IMR-90 (cell line): ENCODE results near the gene SLC9A9. TPM values are rescaled to one million over a fixed set of nuclear protein-coding genes. Genes with fewer than 3 reads are reported as not detected.

Experiments
- ATAC-seq: fragments of 200-7000 bp; cut with Tn5 transposase; 2 replicates; pipeline ENCODE4 v1.9.1; 2020; ENCODE audit warnings: low read depth, mild to moderate bottlenecking, moderate library complexity
- BruUV-seq: library from RNA; stranded (reverse); fragments of 400-500 nt; replicated peaks from 2 replicates; lab custom pipeline; 2021; lab: Mats Ljungman, UMichigan
- CTCF ChIA-PET: fragments of 300-600 bp; formaldehyde crosslinking; extraction: SDS; loops from one replicate; lab custom pipeline; 2021; ENCODE audit warnings: antibody characterized with exemption; lab: Yijun Ruan, JAX
- POLR2A ChIA-PET: fragments of 300-600 bp; sonication (Branson Sonifier 250); formaldehyde crosslinking; loops from one replicate; lab custom pipeline; 2022; ENCODE audit warnings: antibody characterized with exemption; ENCODE audit not compliant: unreplicated experiment; lab: Charles Lee
- DNase-seq: peaks from one replicate; pipeline ENCODE4 v3.0.0; 2013
- H2AFZ ChIP-seq: replicated peaks from 2 replicates; pipeline ENCODE3; 2013; ENCODE audit warnings: low read length, mild to moderate bottlenecking; ENCODE audit not compliant: poor library complexity
- H2AK5ac ChIP-seq: 2 replicates; pipeline ENCODE4 v1.6.1; 2013; ENCODE audit warnings: low read depth, low read length, inconsistent platforms
- H2AK9ac ChIP-seq: replicated peaks from 2 replicates; pipeline ENCODE3; 2013; ENCODE audit warnings: mild to moderate bottlenecking, low read depth, low read length, moderate library complexity; ENCODE audit not compliant: poor library complexity
- H2BK120ac ChIP-seq: 2 replicates; pipeline ENCODE4 v1.6.1; 2013; ENCODE audit warnings: low read depth, low read length, inconsistent platforms
- H2BK15ac ChIP-seq: 3 replicates; pipeline ENCODE4 v1.6.1; 2013; ENCODE audit warnings: low read depth, low read length, inconsistent platforms
- H2BK20ac ChIP-seq: 2 replicates; pipeline ENCODE4 v1.6.1; 2013; ENCODE audit warnings: low read depth, mild to moderate bottlenecking, inconsistent platforms, low read length, moderate library complexity
- H2BK5ac ChIP-seq: 2 replicates; pipeline ENCODE4 v1.6.1; 2013; ENCODE audit warnings: mild to moderate bottlenecking, low read depth, low read length, inconsistent platforms; ENCODE audit not compliant: poor library complexity, severe bottlenecking
- H3K14ac ChIP-seq: replicated peaks from 2 replicates; pipeline ENCODE4 v1.6.1; 2013; ENCODE audit warnings: low read depth, low read length, inconsistent platforms
- H3K18ac ChIP-seq: 2 replicates; pipeline ENCODE4 v1.6.1; 2013; ENCODE audit warnings: low read depth, low read length, control low read depth
- H3K23ac ChIP-seq: 2 replicates; pipeline ENCODE4 v1.6.1; 2013; ENCODE audit warnings: low read depth, low read length, inconsistent platforms
- H3K27ac ChIP-seq: 2 replicates; pipeline ENCODE4 v1.5.1; 2013; ENCODE audit warnings: mild to moderate bottlenecking, control low read depth, low read length; ENCODE audit not compliant: insufficient read depth
- H3K27me3 ChIP-seq: 2 replicates; pipeline ENCODE4 v1.6.1; 2013; ENCODE audit warnings: low read length; ENCODE audit not compliant: control insufficient read depth, insufficient read depth
- H3K36me3 ChIP-seq: 2 replicates; pipeline ENCODE4 v1.6.1; 2013; ENCODE audit warnings: low read length, mixed read lengths; ENCODE audit not compliant: control insufficient read depth, insufficient read depth
- H3K4ac ChIP-seq: 2 replicates; pipeline ENCODE4 v1.6.1; 2013; ENCODE audit warnings: low read depth, low read length, inconsistent platforms
- H3K4me1 ChIP-seq: 2 replicates; pipeline ENCODE4 v1.6.1; 2013; ENCODE audit warnings: low read length, mixed read lengths; ENCODE audit not compliant: control insufficient read depth, insufficient read depth
- H3K4me2 ChIP-seq: 2 replicates; pipeline ENCODE4 v1.6.1; 2013; ENCODE audit warnings: low read depth, mild to moderate bottlenecking, control low read depth, low read length, moderate library complexity
- H3K4me3 ChIP-seq: 2 replicates; pipeline ENCODE4 v1.5.1; 2013; ENCODE audit warnings: low read depth, mild to moderate bottlenecking, control low read depth, low read length, moderate library complexity; ENCODE audit not compliant: insufficient read depth
- H3K56ac ChIP-seq: 2 replicates; pipeline ENCODE4 v1.6.1; 2013; ENCODE audit warnings: low read length, inconsistent platforms; ENCODE audit not compliant: insufficient read depth; ENCODE audit errors: extremely low read depth
- H3K79me1 ChIP-seq, 2 experiments: 2 replicates each; pipeline ENCODE4 v1.6.1; 2013; ENCODE audit warnings: low read length in 2 of 2, inconsistent platforms in 1 of 2, low read depth in 1 of 2
- H3K9ac ChIP-seq: 2 replicates; pipeline ENCODE4 v1.6.1; 2013; ENCODE audit warnings: low read depth, low read length, control low read depth
- H3K9me1 ChIP-seq: 2 replicates; pipeline ENCODE4 v1.6.1; 2013; ENCODE audit warnings: low read length, inconsistent platforms; ENCODE audit not compliant: insufficient read depth
- H3K9me3 ChIP-seq: 2 replicates; pipeline ENCODE4 v1.6.1; 2013; ENCODE audit warnings: low read length; ENCODE audit not compliant: control insufficient read depth, insufficient read depth
- H4K20me1 ChIP-seq: 2 replicates; pipeline ENCODE4 v1.6.1; 2013; ENCODE audit warnings: low read length, inconsistent platforms; ENCODE audit not compliant: insufficient read depth
- H4K5ac ChIP-seq: 2 replicates; pipeline ENCODE4 v1.6.1; 2013; ENCODE audit warnings: mild to moderate bottlenecking, low read depth, low read length, control low read depth
- H4K8ac ChIP-seq, 2 experiments: 2 replicates each; pipeline ENCODE4 v1.6.1; 2013; ENCODE audit warnings: low read depth in 2 of 2, low read length in 2 of 2, control low read depth in 1 of 2, inconsistent platforms in 1 of 2
- H4K91ac ChIP-seq: 2 replicates; pipeline ENCODE4 v1.6.1; 2013; ENCODE audit warnings: low read depth, low read length, inconsistent platforms; ENCODE audit not compliant: insufficient read depth
- FOS ChIP-seq: fragments of 150-350 bp; IDR thresholded peaks from 2 replicates; pipeline ENCODE4 v1.6.1; 2016; ENCODE audit warnings: low read depth, low read length
- MAFK ChIP-seq: IDR thresholded peaks from 2 replicates; pipeline ENCODE4 v1.6.1; 2012; ENCODE audit warnings: low read depth, low read length, improper control_type of control experiment
- WGBS, 2 experiments: methylation state at CpG; one replicate each; pipeline versions ENCODE4 v1.1.5 to v1.1.7; 2013; ENCODE audit warnings: missing lambda C conversion rate in 2 of 2; ENCODE audit not compliant: insufficient read length in 1 of 2; ENCODE audit errors: extremely low coverage in 2 of 2; 5-methylcytosine and 5-hydroxymethylcytosine counted together
- dilution Hi-C: fragments of 300-500 bp; cut with HindIII; formaldehyde crosslinking; loops from one replicate; pipeline ENCODE4 v1.14.3; 2018; ENCODE audit warnings: low sequenced_read_pairs; ENCODE audit not compliant: unreplicated experiment
- in situ Hi-C: fragments of 300-500 bp; cut with MboI; formaldehyde crosslinking; loops from 3 replicates; pipeline ENCODE4 v1.14.3; 2019; ENCODE audit warnings: low sequenced_read_pairs, inconsistent platforms, mixed read lengths
- intact Hi-C: fragments of 100-400 bp; cut with micrococcal nuclease; formaldehyde crosslinking; loops from 2 replicates; pipeline ENCODE4 v1.10.0; 2022
- polyA plus RNA-seq, 3 experiments: library from polyadenylated mRNA; depleted of rRNA; stranded (reverse); fragments of >200 nt; gene quantifications; 2 replicates each; pipeline ENCODE4 v1.2.3, GENCODE V29; 2012; ENCODE audit warnings: low replicate concordance in 1 of 3
- total RNA-seq: library from RNA; depleted of rRNA; stranded (reverse); fragments of >200 nt; gene quantifications from 2 replicates; pipeline ENCODE4 v1.2.3, GENCODE V29; 2012

Gene SLC9A9
- total and polyA plus RNA-seq, 2 of the 4 experiments (the other 2 are of a cell fraction), result 1.4 to 2.3 TPM

GRCh38 chr3:143315766-143316165 is 532.5 kb downstream of the SLC9A9 start:
- Histone ChIP-seq H3K27ac (no peak overlapping the region), H3K27me3 (peaks cover 3% of the 10 kb centered on the region), H2BK15ac (no peak overlapping the region), H3K23ac (no peak overlapping the region), H2BK20ac (no peak overlapping the region), H3K9ac (no peak overlapping the region), H3K4me3 (no peak overlapping the region), H3K18ac (no peak overlapping the region), H4K20me1 (no peaks in the 10 kb centered on the region), H3K14ac (no peak overlapping the region), H3K79me1 (no peaks in the 10 kb centered on the region), H4K8ac (no peak overlapping the region), H3K4ac (no peak overlapping the region), H3K9me1 (no peaks in the 10 kb centered on the region), H3K36me3 (no peaks in the 10 kb centered on the region), H2AK9ac (no peak overlapping the region), H3K56ac (no peak overlapping the region), H2AFZ (no peak overlapping the region), H2BK5ac (no peak overlapping the region), H3K9me3 (no peaks in the 10 kb centered on the region), H3K4me1 (no peaks in the 10 kb centered on the region), H2AK5ac (no peak overlapping the region), H3K4me2 (no peak overlapping the region), H4K5ac (no peak overlapping the region), H4K91ac (no peak overlapping the region), H2BK120ac (no peak overlapping the region)
- BruUV-seq, result no TSS peak
- TF ChIP-seq FOS (no peak), MAFK (no peak)
- intact Hi-C loops (no loop called here), dilution Hi-C loops (no loop called here), in situ Hi-C loops (no loop called here)
- ChIA-PET CTCF (no interaction called here), POLR2A (no interaction called here)
- no CpG with 5 or more reads among the region's 5 CpGs for WGBS, 2 experiments
- DNase-seq (no peak), ATAC-seq (no peak)
